ENCODE results near the gene LAMA2.

DNA sequence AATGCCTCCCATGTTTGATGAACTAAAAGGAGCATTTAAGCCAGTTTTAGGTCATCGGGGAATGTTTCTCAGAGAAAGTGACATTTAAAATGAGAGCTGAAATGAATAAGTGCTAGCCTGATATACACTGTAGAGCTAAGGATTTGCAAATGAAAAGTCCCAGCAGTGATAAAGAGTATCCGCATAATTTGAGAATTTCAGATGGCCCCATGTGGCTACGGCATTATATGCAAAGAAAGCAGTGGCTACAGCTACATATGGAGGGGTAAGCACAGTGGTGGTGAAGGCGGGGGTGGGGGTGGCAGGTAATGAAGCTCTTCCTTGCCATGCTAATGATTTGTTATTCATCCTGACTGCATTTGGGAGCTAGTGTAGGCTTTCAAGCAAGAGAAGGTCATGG is 455.7 kb downstream of the LAMA2 start:
- TF ChIP-seq YY1 (IDR thresholded peaks at IDR 0.05; ENCODE audit: insufficient read depth, insufficient read length) (no peak), ZNF274 (IDR thresholded peaks at IDR 0.05; ENCODE audit: low read depth, low read length) (no peak)

Data from NT2/D1 (cell line).